ENCODE data around the gene SMARCC1.

Gene SMARCC1

DNA sequence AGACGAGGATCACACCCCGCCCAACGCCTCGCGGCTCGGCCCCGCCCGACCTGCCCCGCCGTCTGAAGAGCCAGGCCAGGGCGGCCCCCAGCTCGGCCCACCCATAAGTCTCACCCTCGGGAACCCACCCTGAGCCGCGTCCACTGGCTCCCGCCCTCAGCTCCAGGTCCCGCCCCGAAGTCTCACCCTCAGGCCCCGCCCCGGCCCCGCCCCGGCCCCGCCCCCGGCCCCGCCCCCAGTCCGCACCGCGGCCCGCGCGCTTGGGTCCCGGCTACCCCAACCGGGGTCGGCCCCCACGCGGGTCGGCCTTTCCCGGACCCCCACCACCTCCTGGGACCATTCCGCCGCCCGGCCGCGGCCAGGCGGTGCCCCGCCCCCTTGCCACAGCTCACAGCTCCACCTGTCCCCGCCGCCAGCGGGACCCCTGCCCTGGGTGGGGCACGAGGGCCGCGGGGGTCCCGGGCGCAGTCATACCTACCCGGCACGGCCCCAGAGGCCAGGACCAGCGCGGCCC, 203.5 kb downstream of the SMARCC1 start:
- H3K27ac ChIP-seq (ENCODE audit: poor library complexity, severe bottlenecking): no peak overlapping the region
- H3K9me3 ChIP-seq (ENCODE audit: severe bottlenecking): peaks cover 2% of the 10 kb centered on the region
- DNase-seq (ENCODE audit: low spot score): no peak
- ATAC-seq (ENCODE audit: low read depth): peak; percentile 46
- TF ChIP-seq, protein P1, sequence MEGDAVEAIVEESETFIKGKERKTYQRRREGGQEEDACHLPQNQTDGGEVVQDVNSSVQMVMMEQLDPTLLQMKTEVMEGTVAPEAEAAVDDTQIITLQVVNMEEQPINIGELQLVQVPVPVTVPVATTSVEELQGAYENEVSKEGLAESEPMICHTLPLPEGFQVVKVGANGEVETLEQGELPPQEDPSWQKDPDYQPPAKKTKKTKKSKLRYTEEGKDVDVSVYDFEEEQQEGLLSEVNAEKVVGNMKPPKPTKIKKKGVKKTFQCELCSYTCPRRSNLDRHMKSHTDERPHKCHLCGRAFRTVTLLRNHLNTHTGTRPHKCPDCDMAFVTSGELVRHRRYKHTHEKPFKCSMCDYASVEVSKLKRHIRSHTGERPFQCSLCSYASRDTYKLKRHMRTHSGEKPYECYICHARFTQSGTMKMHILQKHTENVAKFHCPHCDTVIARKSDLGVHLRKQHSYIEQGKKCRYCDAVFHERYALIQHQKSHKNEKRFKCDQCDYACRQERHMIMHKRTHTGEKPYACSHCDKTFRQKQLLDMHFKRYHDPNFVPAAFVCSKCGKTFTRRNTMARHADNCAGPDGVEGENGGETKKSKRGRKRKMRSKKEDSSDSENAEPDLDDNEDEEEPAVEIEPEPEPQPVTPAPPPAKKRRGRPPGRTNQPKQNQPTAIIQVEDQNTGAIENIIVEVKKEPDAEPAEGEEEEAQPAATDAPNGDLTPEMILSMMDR (IDR thresholded peaks at IDR 0.05; ENCODE audit: poor library complexity, severe bottlenecking): no peak
- peaks cover 32% of the 10 kb centered on the region for H3K27me3 ChIP-seq (ENCODE audit: insufficient read depth, poor library complexity, severe bottlenecking)
- no peaks in the 10 kb centered on the region for H3K36me3 ChIP-seq (ENCODE audit: low read depth)
- H3K4me3 ChIP-seq (ENCODE audit: severe bottlenecking): peak overlapping the region; percentile 49
- no peaks in the 10 kb centered on the region for H3K4me1 ChIP-seq (ENCODE audit: insufficient read depth, poor library complexity, severe bottlenecking)

DNA sequence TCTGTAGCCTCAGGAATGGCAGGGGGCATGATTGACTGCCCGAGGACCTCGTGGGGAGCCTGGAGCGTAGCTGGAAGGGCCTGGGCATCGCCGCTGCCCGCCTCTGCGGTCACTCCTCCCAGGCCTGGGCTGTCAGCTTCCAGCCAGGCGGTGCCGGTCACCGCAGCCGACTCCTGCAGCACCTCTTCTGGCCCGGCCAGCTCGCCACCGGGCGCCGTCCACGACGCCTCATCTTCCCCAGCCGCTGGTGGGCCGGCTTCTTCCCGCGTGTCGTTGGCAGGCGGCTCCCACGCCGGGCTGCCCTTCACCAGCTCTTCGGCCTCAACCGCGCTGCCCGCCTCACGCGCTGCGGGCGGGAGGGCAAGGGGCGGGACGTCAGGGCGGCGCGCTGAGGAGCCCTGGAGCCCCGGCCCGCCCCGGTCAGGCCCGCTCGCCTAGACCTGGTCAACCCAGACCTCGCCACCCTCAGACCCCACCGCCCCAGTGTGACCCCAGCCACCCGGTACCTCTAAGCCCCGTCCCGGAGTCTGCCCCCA, 204.0 kb downstream of the SMARCC1 start:
- Histone ChIP-seq H3K36me3 (ENCODE audit: low read depth) (no peaks in the 10 kb centered on the region), H3K27me3 (ENCODE audit: insufficient read depth, poor library complexity, severe bottlenecking) (peaks cover 32% of the 10 kb centered on the region), H3K27ac (ENCODE audit: poor library complexity, severe bottlenecking) (no peak overlapping the region), H3K9me3 (ENCODE audit: severe bottlenecking) (peaks cover 2% of the 10 kb centered on the region), H3K4me3 (ENCODE audit: severe bottlenecking) (peak overlapping the region; percentile 49), H3K4me1 (ENCODE audit: insufficient read depth, poor library complexity, severe bottlenecking) (no peaks in the 10 kb centered on the region)
- ATAC-seq (ENCODE audit: low read depth) (peak; percentile 51), DNase-seq (ENCODE audit: low spot score) (no peak)
- TF ChIP-seq, protein P1 (IDR thresholded peaks at IDR 0.05; ENCODE audit: poor library complexity, severe bottlenecking): no peak

DNA sequence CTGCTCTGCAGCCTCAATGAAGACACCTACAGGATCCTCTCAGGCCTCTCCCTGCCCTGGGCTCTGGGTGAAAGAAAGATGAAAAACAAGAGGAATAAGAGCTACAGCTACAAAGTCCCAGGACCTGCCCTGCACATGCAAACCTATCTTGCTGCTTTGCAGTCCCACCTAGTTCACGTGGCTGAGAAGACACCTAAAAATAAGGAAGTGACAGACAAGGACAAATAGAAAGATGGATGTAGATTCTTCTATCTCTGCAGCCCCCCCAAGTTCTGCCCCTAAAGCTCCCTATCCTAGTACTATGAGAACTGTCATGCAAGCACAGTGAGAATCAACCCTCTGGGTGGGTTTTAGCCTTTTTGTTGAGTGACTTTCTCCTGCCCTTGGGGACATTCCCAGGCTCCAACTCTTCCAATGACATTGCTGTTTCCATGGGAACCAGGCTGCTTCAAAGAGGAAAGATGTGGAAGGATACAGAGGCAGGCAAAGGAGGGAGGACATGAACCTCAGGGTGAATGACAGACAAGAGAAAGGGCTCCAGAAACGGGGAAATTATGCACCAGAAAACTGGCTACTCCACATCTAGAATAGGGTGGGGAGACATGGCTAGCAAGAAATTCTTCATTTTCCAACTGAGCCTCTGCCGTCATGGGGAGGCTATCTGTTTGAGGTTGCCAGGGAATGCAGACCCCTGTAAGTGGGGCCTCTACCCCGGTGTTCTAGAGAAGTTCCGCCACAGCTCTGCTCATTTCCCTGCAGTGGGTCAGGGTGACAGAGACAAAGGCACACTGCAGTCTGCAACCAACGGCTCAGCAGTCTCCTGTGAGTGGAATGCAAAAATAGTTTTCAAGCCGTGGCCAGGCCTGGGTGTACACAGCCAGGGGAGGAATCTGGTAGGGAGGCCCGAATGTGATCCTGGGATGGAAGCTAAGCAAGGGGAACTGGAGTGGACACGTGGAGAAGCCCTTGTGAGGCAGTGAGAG, 208.2 kb downstream of the SMARCC1 start:
- H3K4me1 ChIP-seq (ENCODE audit: insufficient read depth, poor library complexity, severe bottlenecking): no peaks in the 10 kb centered on the region
- no peak overlapping the region for H3K27ac ChIP-seq (ENCODE audit: poor library complexity, severe bottlenecking)
- H3K36me3 ChIP-seq (ENCODE audit: low read depth): no peaks in the 10 kb centered on the region
- DNase-seq (ENCODE audit: low spot score): no peak
- TF ChIP-seq, protein P1 (IDR thresholded peaks at IDR 0.05; ENCODE audit: poor library complexity, severe bottlenecking): no peak
- H3K9me3 ChIP-seq (ENCODE audit: severe bottlenecking): peaks cover 2% of the 10 kb centered on the region
- H3K4me3 ChIP-seq (ENCODE audit: severe bottlenecking): no peak overlapping the region
- H3K27me3 ChIP-seq (ENCODE audit: insufficient read depth, poor library complexity, severe bottlenecking): peaks cover 7% of the 10 kb centered on the region
- no peak for ATAC-seq (ENCODE audit: low read depth)

DNA sequence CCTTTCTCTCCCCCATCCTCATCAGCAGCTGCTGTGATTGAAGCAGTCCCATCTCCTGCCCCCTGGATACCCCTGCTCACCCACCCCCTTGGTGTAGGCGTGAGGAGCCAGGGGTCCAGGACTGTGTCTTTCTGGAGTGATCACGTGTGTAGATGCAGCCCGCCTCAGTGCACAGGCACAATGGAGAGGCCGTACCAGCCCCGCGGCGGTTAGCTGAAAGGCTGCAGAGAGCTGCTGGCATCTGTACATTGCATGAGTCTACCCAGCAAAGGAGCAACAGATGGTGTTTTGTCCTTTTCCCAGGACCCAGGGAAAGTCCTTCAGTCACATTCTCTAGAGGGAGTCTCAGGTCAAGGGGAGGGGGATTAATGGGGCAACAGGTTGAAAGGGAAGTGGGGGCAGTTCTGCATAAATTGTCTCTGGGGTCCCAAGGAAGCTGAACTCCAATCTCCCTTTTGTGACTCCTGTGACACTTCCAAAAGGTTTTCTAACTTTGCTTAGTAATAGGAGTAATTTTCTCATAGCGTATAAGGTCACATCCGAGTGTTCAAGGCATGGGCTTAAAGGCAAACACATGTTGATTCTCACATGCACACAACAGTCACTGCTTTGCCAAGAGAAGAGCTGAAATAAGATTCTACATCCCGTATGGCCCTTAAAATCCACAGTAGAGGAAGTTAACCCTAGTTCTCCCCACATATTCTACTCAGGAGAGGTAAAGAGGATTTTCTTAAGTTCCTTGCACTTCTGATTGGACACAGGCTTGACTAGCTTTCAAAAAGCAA, 210.1 kb downstream of the SMARCC1 start:
- H3K27me3 ChIP-seq (ENCODE audit: insufficient read depth, poor library complexity, severe bottlenecking): no peaks in the 10 kb centered on the region
- DNase-seq (ENCODE audit: low spot score) (no peak), ATAC-seq (ENCODE audit: low read depth) (no peak)
- no peaks in the 10 kb centered on the region for H3K36me3 ChIP-seq (ENCODE audit: low read depth)
- no peaks in the 10 kb centered on the region for H3K9me3 ChIP-seq (ENCODE audit: severe bottlenecking)
- no peaks in the 10 kb centered on the region for H3K4me1 ChIP-seq (ENCODE audit: insufficient read depth, poor library complexity, severe bottlenecking)
- H3K27ac ChIP-seq (ENCODE audit: poor library complexity, severe bottlenecking): no peak overlapping the region
- no peak overlapping the region for H3K4me3 ChIP-seq (ENCODE audit: severe bottlenecking)
- TF ChIP-seq, protein P1 (IDR thresholded peaks at IDR 0.05; ENCODE audit: poor library complexity, severe bottlenecking): no peak

All from RWPE2 (cell line).